ENCODE measurements around the gene FIS1. TPM values are rescaled to one million over a fixed set of nuclear protein-coding genes. Genes with fewer than 3 reads are reported as not detected.

The FIS1 gene
- total and polyA plus RNA-seq, 3 donors from 2014 or later, result 228 to 273 (median 233) TPM

GRCh38 chr7:101245147-101245668, 327 bp upstream of the FIS1 start:
- Histone ChIP-seq H3K36me3 (ENCODE audit: low read depth, missing control alignments) (no peaks in the 10 kb centered on the region), H3K4me3 (peak overlapping the region; percentile 67 to 85), H3K27me3 (no peaks in the 10 kb centered on the region), H3K27ac (peak overlapping the region; percentile 96 to 98), H3K9me3 (no peaks in the 10 kb centered on the region), H3K4me1 (peaks cover 19% of the 10 kb centered on the region)
- intact Hi-C loops (cut with DNase I; ENCODE audit: low total_unique reads), result no loop called here
- no peak for TF ChIP-seq CTCF (IDR thresholded peaks at IDR 0.05)
- no peak for TF ChIP-seq POLR2A (IDR thresholded peaks at IDR 0.05)
- DNase-seq, result peak; percentile 35
- WGBS, 2 donors, result 19 to 27% methylated on average over 26 to 32 of the region's 32 CpGs

GRCh38 chr7:101243646-101244374, 1.1 kb downstream of the FIS1 start:
- Histone ChIP-seq H3K4me3 (peak overlapping the region; percentile 67 to 85), H3K27ac (peak overlapping the region; percentile 96 to 98), H3K27me3 (no peaks in the 10 kb centered on the region), H3K4me1 (peaks cover 27% of the 10 kb centered on the region), H3K36me3 (ENCODE audit: low read depth, missing control alignments) (no peaks in the 10 kb centered on the region), H3K9me3 (no peaks in the 10 kb centered on the region)
- WGBS, 2 donors, result 7 to 8% methylated on average over 17 to 28 of the region's 28 CpGs
- TF ChIP-seq POLR2A (IDR thresholded peaks at IDR 0.05), result no peak
- peak in 1 of 3 experiments; percentile 90 for TF ChIP-seq CTCF (IDR thresholded peaks at IDR 0.05)
- intact Hi-C loops (cut with DNase I; ENCODE audit: low total_unique reads), result no loop called here
- no peak for DNase-seq

- no peaks in the 10 kb centered on the region for H3K9me3 ChIP-seq
- H3K4me1 ChIP-seq, result peaks cover 38% of the 10 kb centered on the region
- H3K27me3 ChIP-seq, result no peaks in the 10 kb centered on the region
- H3K27ac ChIP-seq, result no peak overlapping the region
- TF ChIP-seq POLR2A (IDR thresholded peaks at IDR 0.05) (no peak), CTCF (IDR thresholded peaks at IDR 0.05) (no peak)
- DNase-seq, result no peak
- no peak overlapping the region for H3K4me3 ChIP-seq
- intact Hi-C loops (cut with DNase I; ENCODE audit: low total_unique reads), result no loop called here
- H3K36me3 ChIP-seq (ENCODE audit: low read depth, missing control alignments), result no peaks in the 10 kb centered on the region
- WGBS, 2 donors, result 84 to 87% methylated on average over 16 of the region's 16 CpGs
These were observed 3.2 kb downstream of the FIS1 start for GRCh38 chr7:101241443-101242349.

- TF ChIP-seq POLR2A (IDR thresholded peaks at IDR 0.05), result no peak
- no peak for TF ChIP-seq CTCF (IDR thresholded peaks at IDR 0.05)
- Histone ChIP-seq H3K4me1 (peaks cover 38% of the 10 kb centered on the region), H3K27ac (no peak overlapping the region), H3K27me3 (no peaks in the 10 kb centered on the region), H3K9me3 (no peaks in the 10 kb centered on the region), H3K36me3 (ENCODE audit: low read depth, missing control alignments) (no peaks in the 10 kb centered on the region), H3K4me3 (no peak overlapping the region)
- intact Hi-C loops (cut with DNase I; ENCODE audit: low total_unique reads), result no loop called here
- WGBS, 2 donors, result 91 to 93% methylated on average over 8 to 12 of the region's 12 CpGs
- DNase-seq, result no peak
These were observed 3.9 kb downstream of the FIS1 start for GRCh38 chr7:101241015-101241363.
